Pons (tissue), 1 donor: Measurements from ENCODE around the gene PTPRR.
A peak's percentile ranks its signal among the peaks of the same experiment; 100 is the strongest.

ENCODE experiments used
- DNase-seq: peaks from one replicate; pipeline ENCODE4 v3.0.0-alpha.2; 2016; ENCODE audit warnings: low spot score

PTPRR gene

DNA sequence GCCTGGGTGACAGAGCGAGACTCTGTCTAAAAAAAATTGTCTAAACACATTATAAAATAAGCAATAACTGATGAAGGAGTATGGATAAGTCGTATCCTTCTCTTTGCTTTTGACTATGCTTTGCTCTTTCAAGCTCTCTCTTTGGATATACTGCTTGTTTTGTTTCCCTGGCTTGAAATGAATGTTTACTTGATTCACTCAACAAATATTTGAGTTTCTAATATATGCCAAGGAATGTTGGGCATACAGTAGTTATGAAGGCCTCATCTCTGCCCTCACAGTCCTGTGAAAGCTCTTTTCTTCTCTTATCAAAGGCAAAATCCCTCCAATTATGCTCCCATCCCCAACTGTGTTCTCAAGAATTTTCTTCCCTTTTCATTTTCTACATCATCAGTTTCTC lies 123.5 kb downstream of the PTPRR start:
- no peak for DNase-seq

DNA sequence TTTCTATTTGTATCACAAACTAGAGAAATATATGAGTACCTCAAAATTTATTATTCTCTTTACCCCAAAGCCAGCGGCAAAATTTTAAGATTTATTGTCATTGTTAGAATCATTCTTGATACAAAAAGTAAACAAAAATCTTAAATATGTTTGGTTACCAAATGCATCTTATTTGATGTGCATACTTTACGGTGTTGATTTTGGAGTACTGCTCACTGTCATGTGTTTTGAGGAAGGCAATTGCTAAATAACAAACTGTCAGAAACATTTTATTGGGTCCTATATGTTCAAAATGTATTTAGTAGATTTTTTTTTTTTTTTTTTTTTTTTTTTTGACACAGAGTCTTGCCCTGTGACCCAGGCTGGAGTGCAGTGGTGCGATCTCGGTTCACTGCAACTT lies 124.9 kb downstream of the PTPRR start:
- no peak for DNase-seq

DNA sequence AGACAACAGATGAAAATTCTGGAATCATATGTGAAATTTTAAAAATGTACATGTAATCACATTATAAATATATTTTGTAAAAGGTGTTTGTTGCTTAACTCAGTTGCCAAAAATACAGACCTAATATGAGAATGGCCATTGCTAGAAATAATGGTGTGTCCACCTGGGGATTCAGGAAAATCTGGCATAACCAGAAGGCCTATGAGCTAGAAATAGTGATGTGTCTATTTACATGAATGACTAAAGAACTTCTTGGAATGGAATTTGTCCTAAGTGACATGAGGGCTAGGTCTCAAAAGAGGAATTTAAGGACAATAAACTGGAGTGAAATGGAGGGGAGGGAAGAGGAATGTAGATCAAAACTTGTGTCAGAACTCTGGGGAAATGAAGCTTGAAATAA lies 126.4 kb downstream of the PTPRR start:
- DNase-seq, result no peak

DNA sequence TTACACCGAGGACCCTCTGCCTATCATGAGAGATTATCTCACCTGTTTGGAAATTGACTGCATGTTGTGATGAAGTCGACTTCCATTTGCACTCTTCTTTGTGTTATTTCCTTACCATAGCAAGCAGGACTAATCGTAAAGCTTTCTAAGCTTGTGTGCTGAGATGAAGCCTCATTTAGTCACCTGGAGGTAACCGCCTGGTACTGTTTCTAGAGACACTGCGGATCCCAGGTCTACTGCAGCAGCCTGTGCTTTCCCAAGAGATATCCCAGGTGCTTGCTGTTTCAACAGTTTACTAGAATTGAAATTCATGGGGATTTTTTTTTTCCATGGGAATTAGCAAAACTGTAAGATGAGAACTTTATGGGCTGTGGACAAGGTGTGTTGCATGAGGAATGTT lies 131.8 kb downstream of the PTPRR start:
- DNase-seq, result no peak

DNA sequence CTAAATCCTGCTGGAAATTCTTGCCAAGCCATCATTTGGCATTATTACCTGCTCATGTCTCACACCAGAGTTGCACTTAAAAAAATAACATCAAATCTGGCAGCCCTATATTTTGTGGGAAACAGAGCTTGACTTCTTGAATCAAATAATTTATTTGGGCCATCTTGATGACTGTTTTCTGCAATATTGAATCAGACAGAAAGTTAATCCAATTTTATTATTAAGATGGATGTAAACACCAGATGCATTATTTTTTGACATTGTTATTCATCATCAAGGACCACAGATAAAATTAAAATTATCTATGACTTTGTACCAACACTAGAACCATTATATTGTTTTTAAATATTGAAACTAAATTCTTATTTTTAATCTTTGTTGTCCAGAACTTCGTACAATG lies 132.9 kb downstream of the PTPRR start:
- no peak for DNase-seq

DNA sequence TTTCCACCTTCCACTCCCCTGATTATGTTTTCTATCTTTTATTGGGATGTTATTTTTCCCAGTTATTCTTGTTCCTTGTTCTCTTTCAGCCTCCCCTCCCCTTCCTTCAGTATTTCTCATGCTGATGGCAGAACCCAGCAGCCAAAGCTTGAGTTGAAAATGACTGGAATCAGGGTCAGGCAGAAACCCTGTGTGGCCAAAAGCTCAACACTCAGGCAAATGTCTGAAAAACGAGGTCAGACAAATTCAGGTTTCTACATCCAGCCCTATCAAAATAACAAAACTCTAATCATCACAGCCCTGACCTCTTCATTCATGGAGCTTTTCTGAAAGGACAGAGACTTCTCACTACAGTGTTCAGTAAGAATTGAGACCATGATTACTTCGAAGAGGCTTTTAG lies 134.6 kb downstream of the PTPRR start:
- no peak for DNase-seq

DNA sequence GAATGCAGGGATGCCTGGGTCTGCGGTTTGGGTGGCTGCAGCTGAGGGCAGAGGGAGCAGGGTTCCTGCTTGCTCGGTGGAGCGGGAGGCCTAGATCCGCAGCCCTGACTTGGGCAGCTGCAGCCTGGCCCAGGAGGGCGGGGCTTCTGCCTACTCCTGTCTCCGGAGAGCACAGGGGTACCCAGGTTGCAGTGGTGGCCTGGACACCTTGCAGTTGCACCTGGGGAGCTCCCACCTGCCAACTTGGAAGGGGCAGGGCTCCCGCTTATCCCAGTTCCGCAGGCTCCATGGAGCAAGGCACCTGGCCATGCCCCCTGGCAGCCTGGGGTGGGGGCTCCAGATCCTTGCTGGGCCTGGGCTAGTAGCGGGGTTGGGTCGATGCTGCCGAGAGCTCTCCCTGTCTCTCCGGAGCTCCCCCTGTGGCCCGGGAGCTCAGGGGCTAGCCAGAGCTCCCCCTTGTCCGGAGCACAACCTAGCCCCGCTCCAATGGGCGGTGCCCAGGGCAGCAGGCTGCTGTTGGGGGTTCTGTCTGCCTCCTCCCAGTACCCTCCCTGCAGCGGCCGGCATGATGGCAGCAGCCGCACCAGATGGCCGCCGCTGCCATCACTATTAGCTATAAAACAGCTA lies 136.4 kb downstream of the PTPRR start:
- DNase-seq, result no peak

DNA sequence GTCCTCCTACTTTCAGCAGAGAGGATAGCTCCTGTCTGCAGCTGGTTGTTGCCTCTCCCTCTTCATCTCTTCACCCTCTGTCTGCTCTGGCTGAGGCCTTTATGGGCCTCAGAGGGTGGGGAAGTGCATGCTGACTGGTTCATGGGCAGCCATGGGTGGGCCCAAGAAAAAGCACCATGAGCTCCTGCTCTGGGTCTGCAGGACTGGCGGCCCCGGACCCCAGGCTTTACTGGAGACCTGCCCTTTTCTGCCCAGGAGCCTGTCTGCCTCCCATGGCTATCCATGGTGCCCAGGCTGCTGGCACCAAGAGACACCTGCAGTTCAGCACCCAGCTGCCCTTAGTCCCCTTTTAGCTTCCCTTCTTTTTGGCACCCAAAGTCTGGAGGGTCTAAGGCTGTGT lies 137.1 kb downstream of the PTPRR start:
- no peak for DNase-seq

DNA sequence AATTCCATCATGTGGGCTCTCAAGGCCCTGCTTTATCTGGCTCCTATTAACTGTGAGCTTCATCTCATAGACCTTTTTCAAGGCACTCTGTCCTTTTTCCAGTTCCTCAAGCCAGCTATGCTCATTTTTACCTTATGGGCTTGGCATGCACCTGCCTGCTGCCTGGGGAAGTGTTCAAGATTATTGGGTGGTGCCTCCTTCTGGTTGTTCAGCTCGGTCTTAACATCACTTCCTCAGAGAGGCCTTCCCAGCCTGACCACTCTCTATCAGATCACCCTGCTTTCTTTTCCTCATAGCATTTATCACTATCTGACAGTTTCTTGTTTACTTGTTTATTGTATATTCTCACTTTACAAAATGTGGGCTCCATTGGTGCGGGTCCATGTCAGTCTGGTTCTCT lies 141.3 kb downstream of the PTPRR start:
- DNase-seq, result no peak

DNA sequence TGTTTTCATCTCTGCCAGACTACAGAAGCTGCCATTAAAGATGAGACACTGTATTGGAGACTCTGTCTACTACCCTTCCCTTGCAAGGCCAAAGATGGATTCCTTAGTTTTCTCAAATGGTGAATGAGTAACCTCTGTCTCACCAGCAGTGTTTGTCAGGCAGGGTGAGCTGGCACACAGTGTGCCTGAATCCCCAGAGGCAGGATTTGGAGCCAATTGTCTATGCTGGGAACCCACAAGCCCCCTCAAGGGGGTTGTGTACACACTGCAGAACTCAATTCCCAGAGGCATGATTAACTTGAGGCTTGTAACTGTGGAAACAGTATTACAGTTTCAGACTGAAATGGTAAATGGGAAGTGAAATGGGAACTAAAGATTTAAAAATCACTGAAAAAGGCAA lies 146.5 kb downstream of the PTPRR start:
- no peak for DNase-seq

DNA sequence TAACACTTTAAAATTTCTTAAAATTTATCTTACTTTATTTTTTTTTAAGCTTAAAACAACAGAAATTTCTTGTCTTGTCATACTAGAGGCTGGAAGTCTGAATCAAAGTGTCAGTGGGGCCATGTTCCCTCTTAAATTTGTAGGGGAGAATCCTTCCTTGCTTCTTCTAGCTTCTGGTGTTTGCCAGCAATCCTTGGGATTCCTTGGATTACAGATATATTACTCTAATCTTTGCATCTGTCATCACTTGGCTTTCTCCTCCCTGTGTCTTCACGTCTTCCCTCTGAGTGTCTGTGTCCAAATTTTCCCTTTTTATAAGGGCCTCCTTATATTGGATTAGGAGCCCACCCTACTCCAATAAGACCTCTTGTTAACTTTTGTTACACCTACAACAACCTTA lies 147.7 kb downstream of the PTPRR start:
- DNase-seq, result no peak

DNA sequence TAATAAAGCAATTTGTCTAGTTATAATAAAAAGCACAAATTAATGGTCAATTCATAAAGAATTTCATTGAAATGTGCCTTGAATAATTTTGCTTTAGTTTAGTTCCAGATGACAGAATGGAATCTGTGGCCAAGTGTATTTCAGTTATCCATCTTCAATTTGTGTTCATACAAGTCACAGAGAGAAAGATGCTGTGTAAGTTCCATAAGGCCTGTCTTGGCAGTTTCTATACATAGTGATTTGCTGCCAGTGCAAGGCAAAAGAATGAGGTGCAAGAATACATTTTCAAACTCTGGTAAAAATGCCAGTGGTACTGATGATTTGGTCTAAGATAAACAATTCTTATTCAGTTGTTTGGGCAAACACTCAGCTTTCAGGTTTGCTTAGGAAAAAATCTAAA lies 149.0 kb downstream of the PTPRR start:
- DNase-seq, result no peak

DNA sequence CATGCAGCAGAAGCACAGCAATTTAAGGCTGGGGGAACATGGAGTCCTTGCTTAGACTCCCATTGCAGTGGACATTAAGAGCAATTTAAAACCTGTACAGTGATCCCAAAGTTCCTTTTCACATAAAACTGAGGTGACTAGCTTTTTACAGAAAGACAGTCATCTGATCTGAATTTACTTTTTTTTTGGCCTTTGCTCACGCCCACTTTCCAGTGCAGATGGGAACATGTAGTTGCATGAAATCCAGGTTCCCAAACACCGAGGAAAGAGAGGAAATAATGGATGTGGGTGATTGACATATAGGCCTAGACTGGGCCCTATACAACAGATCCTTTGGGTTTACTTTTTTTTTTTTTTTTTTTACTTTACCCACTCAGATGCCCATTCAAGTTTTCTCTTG lies 156.9 kb downstream of the PTPRR start:
- no peak for DNase-seq

DNA sequence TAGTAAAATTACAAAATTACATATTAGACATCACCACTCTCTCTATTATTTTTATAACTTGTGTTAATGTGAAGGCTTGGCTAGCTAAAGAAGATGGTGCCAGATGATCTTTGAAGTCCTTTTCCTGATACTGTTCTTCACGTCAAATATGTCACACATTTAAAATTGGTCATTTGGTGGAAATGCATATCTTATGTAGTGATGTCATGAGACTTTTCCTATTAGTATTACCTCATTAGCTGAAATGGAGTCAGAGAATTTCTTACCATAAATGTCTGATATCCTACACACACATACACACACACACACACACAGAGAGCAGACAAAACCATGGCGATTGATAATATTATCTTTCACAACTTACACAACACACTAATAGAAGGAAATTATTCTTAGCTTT lies 158.5 kb downstream of the PTPRR start:
- no peak for DNase-seq

DNA sequence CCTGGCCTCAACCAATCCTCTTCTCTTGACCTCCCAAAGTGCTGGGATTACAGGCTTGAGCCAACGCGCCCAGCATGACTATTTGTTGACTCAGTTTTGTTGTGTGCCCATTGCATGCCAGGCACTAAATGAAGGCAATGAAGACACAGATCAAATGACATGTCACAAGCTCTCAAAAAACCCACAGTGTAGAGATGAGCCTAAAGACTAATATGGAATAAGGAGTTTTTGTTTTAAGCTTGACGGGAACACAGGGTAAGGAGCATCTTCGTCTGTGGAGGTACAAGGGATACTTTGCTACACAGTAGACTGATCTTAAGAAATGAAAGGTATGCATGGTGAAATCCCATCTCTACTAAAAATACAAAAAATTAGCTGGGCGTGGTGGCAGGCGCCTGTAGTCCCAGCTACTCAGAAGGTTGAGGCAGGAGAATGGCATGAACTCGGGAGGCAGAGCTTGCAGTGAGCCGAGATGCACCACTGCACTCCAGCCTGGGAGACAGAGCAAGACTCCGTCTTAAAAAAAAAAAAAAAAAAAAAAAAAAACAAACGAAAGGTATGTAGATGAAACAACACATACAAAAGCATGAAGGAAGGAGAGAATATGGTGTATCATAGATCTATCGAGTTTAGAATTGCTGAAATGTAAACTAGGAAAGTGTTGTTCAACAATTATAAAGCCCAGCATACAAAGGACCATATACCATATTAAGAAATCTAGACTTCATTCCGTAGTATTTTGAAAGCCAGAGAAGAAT lies 161.2 kb downstream of the PTPRR start:
- DNase-seq, result no peak

DNA sequence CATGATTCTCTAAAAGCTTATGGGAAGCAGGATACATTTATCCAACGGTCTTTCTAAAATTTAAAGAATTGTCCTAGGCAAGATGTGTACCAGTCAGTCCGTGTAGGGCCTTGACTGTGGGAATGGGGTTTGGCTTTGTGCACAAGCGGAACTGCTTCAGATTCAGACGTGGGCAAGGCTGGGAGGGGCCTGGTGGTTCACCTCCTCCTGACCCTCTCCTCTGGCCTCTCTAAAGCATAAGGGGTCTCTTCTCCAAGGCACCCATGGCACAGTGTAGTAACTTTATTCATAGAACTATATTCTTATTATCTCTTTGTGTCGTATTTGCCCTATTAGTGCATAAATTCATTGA lies 162.1 kb downstream of the PTPRR start:
- no peak for DNase-seq

DNA sequence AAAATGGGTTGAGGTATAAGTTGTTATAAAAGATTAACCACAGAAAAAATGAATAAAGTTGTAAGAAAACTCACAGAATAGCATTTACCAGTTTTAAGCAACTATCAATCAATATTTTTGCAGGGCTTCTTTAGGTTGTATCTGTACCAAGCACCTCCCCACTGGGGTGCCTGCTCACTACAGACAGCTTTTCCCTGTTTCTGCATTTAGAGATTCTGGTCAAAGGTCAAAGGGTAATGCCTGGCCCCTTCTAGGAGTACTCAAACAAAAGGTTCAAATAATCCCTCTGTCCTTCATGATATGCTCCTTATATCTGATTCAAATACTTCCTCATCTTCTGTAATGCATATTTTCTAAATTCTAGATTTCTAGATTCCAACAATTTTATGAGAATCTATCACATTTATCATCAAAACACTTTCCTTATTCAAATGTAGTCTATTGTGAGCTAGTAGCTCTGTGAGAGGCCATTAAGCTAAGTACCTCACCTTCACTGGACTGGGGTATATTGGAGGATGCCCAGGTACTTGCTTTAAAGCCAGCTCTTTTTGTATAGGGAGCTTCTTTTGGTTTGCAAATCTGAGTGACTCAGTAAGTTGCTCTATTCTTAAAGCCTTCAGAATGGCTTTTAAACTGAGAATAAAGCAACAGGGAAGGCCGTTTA lies 162.6 kb downstream of the PTPRR start:
- DNase-seq, result no peak

DNA sequence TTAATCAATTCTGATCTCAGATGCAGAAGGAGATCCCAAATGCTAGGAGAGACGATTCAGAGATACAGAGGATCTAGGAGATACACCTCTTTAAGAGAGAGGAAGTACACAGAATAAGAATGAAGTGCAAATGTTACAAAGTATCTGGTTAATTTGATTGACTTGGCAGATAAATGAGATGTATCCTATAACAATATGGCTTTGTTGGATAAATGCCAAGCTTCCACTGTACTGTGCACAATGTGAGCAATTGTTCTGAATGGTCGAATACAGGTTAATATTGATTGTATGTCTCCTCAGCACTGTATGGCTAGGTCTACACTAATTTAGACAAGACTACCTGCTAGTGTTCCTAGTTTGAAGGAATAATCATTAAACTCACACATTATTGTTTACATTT lies 163.7 kb downstream of the PTPRR start:
- peak; percentile 41 for DNase-seq

DNA sequence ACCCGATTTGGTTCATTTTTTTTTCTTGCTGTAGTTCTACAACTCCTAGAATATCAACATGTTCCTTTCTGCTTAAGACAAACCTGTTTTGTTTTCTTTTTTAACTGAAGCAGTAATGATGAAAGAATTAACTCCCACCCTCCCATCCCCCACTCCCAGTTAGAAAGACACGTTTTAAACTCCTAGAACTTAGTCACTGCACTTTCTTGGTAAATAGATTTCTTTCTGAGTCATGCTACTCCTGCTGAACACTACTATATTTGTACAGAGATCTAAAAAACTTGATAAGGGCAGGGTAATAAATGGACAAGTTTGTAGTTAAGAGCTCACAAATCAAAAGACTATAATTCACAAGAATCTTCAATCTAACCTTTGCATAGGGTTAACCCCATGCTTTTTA lies 164.4 kb downstream of the PTPRR start:
- DNase-seq, result peak; percentile 26

DNA sequence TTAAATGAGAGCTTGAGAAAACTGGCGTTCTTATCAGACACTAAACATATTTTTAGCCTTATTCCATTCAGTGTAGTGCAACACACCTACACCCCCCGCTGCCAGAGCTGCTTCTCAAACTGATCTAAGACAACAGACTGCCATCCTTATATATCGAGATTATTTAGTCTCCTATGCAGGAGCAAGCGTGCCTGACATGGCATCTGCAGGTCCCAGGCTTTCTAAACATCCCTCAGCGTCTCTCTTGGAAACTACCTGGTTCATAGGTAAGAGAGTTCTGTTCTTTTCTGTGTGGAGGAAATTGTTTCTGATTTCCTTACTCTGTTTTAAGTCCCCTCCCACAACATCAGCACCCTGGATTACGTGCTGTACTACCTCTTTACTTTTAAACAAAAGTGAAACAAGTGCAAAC lies 166.2 kb downstream of the PTPRR start:
- DNase-seq, result no peak

DNA sequence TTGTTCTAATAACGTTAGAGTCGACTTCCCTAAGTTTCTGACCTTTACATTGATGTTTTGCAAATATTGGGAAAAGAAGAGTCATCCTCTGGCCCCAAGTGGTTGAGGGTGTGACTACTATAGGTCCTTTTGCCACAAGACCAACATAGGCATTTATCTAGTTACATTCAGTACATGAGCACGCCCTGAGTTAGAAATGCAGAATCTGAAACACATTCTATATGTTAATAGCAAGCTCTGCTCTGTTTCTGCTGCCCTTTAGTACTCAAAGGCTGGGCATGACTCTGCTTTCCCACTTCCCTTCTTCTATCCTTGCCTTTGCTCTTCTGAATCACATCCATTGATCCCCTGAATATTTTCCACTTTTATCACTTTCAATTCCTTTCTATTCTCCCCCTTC lies 168.2 kb downstream of the PTPRR start:
- no peak for DNase-seq

DNA sequence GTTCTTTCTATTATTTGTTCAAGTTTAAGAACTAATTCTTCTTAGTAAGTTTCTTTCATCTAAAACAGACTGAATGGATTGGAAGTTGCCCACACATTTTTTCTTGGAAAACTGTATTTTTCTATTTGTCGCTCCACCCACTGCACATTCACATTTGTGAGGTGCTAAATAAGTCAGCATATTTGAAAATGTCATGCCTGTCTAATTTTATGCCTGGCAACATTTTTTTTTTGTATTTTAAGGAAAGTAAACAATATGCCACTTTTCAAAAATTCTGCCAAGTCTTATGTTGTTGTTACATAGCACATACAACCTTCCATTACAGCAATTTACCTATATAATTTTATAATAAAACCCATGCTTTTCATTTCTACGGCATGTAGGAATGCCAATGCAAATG lies 170.6 kb downstream of the PTPRR start:
- DNase-seq, result no peak

DNA sequence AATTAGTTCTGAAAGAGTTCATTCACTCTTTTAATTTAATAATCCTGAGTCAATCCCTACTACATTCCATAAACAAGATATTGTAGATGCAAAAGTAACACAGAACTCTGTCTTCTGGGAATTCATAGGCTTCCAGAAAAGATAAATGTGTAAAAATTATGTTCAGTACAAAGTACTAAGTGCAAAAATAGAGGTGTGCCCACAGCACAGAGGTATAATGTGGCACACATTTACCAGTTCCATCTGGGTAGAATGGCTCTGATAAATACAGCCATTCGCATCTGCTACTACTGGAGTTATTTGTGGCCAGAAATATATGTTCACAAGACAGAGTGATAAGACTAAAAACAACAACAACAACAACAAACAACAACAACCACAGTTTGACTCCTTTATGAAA lies 171.7 kb downstream of the PTPRR start:
- DNase-seq, result no peak
